HL-60 (cell line): ENCODE measurements around the gene ST6GALNAC2.

Source experiments
- GABPA ChIP-seq: IDR thresholded peaks from 2 replicates; pipeline ENCODE4 v1.6.1; 2012; ENCODE audit warnings: low read depth
- POLR2AphosphoS5 ChIP-seq: IDR thresholded peaks from 2 replicates; pipeline ENCODE4 v1.6.1; 2012; ENCODE audit warnings: low read depth
- REST ChIP-seq: IDR thresholded peaks from 2 replicates; pipeline ENCODE4 v1.6.1; 2012; ENCODE audit warnings: low read depth; ENCODE audit not compliant: insufficient replicate concordance
- TF ChIP-seq, protein P1 (sequence below): IDR thresholded peaks from one replicate; pipeline ENCODE4 v1.5.1; 2011; ENCODE audit warnings: low read length, control low read depth, inconsistent platforms; ENCODE audit not compliant: insufficient read depth

DNA sequence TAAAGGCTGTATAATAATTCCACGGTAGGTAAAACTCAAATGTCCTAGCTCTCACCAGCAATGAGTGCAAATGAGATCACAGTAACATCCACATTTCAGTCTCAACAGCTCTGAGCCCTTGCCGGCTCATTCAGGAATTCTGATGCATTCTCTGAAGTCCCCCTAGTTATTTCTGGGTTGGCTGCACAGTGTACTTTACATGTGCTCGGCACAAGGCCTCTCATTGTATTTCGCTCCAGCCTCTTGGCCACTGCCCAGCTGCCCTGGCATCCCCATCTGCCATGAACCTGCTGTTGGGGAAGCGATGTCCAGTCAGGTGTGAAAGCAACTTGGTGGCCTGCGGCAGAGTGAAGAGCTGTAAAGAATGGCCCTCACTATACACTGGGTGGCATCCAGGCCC lies 31.5 kb downstream of the ST6GALNAC2 start:
- TF ChIP-seq POLR2AphosphoS5 (no peak), GABPA (no peak), REST (no peak)
- TF ChIP-seq, protein P1, sequence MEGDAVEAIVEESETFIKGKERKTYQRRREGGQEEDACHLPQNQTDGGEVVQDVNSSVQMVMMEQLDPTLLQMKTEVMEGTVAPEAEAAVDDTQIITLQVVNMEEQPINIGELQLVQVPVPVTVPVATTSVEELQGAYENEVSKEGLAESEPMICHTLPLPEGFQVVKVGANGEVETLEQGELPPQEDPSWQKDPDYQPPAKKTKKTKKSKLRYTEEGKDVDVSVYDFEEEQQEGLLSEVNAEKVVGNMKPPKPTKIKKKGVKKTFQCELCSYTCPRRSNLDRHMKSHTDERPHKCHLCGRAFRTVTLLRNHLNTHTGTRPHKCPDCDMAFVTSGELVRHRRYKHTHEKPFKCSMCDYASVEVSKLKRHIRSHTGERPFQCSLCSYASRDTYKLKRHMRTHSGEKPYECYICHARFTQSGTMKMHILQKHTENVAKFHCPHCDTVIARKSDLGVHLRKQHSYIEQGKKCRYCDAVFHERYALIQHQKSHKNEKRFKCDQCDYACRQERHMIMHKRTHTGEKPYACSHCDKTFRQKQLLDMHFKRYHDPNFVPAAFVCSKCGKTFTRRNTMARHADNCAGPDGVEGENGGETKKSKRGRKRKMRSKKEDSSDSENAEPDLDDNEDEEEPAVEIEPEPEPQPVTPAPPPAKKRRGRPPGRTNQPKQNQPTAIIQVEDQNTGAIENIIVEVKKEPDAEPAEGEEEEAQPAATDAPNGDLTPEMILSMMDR: no peak
